Breast epithelium (tissue), 3 donors: ENCODE measurements around the gene PRKAG1.

Source experiments
- CTCF ChIP-seq, 3 donors: fragments of 450-650 bp; IDR thresholded peaks; one replicate each; pipeline ENCODE4 v1.5.1; 2016 to 2017; ENCODE audit warnings: antibody characterized with exemption in 3 of 3, mild to moderate bottlenecking in 3 of 3, moderate library complexity in 3 of 3
- POLR2A ChIP-seq: fragments of 450-650 bp; IDR thresholded peaks from one replicate; pipeline ENCODE4 v1.6.1; 2016; ENCODE audit warnings: antibody characterized with exemption, mild to moderate bottlenecking, moderate library complexity
- POLR2AphosphoS5 ChIP-seq, 3 donors: sonication (generic); formaldehyde crosslinking; IDR thresholded peaks; one replicate each; pipeline ENCODE4 v1.6.1; 2017; ENCODE audit warnings: antibody characterized with exemption in 3 of 3

GRCh38 chr12:49049566-49050224 lies 31.1 kb upstream of the PRKAG1 start:
- TF ChIP-seq POLR2A, result no peak
- TF ChIP-seq CTCF (IDR thresholded peaks at IDR 0.05), result no peak
- TF ChIP-seq POLR2AphosphoS5 (IDR thresholded peaks at IDR 0.05), result no peak
